Parathyroid adenoma (tissue), 2 donors: ENCODE measurements around the gene THSD1.

ENCODE experiments used
- H2AFZ ChIP-seq: fragments of 300-600 bp; sonication (generic); one replicate; pipeline ENCODE4 v1.7.0; 2017; ENCODE audit warnings: antibody characterized with exemption, mild to moderate bottlenecking
- H3K27ac ChIP-seq: fragments of 300-600 bp; sonication (generic); one replicate; pipeline ENCODE4 v1.7.0; 2017
- H3K27me3 ChIP-seq: fragments of 300-600 bp; sonication (generic); one replicate; pipeline ENCODE4 v1.7.0; 2017; ENCODE audit warnings: low read length; ENCODE audit not compliant: control insufficient read depth, insufficient read depth
- H3K36me3 ChIP-seq: fragments of 300-600 bp; sonication (generic); one replicate; pipeline ENCODE4 v1.7.0; 2017; ENCODE audit warnings: low read length; ENCODE audit not compliant: control insufficient read depth, insufficient read depth
- H3K4me1 ChIP-seq: fragments of 300-600 bp; sonication (generic); one replicate; pipeline ENCODE4 v1.7.0; 2017; ENCODE audit warnings: control low read depth
- H3K4me2 ChIP-seq: fragments of 300-600 bp; sonication (generic); one replicate; pipeline ENCODE4 v1.7.0; 2017; ENCODE audit warnings: low read length
- H3K4me3 ChIP-seq: fragments of 300-600 bp; sonication (generic); one replicate; pipeline ENCODE4 v1.7.0; 2017; ENCODE audit warnings: low read depth, low read length
- H3K79me2 ChIP-seq: fragments of 300-600 bp; sonication (generic); one replicate; pipeline ENCODE4 v1.7.0; 2017; ENCODE audit warnings: control low read depth
- H3K9ac ChIP-seq: fragments of 300-600 bp; sonication (generic); one replicate; pipeline ENCODE4 v1.7.0; 2017; ENCODE audit warnings: mild to moderate bottlenecking
- H3K9me3 ChIP-seq: fragments of 300-600 bp; sonication (generic); one replicate; pipeline ENCODE4 v1.7.0; 2017; ENCODE audit warnings: low read length; ENCODE audit not compliant: control insufficient read depth
- CTCF ChIP-seq: fragments of 300-600 bp; sonication (generic); IDR thresholded peaks from one replicate; pipeline ENCODE4 v1.7.0; 2017; ENCODE audit warnings: antibody characterized with exemption, mild to moderate bottlenecking
- donor health status: primary hyperparathyroidism.

The THSD1 gene

GRCh38 chr13:52432456-52432855 is 26.5 kb upstream of the THSD1 start:
- Histone ChIP-seq H3K27ac (no peak overlapping the region), H3K36me3 (no peaks in the 10 kb centered on the region), H3K4me1 (peaks cover 5% of the 10 kb centered on the region), H3K9me3 (no peaks in the 10 kb centered on the region), H3K9ac (no peak overlapping the region), H3K27me3 (no peaks in the 10 kb centered on the region), H2AFZ (no peak overlapping the region), H3K79me2 (no peaks in the 10 kb centered on the region), H3K4me2 (no peak overlapping the region), H3K4me3 (no peak overlapping the region)
- no peak for TF ChIP-seq CTCF

DNA sequence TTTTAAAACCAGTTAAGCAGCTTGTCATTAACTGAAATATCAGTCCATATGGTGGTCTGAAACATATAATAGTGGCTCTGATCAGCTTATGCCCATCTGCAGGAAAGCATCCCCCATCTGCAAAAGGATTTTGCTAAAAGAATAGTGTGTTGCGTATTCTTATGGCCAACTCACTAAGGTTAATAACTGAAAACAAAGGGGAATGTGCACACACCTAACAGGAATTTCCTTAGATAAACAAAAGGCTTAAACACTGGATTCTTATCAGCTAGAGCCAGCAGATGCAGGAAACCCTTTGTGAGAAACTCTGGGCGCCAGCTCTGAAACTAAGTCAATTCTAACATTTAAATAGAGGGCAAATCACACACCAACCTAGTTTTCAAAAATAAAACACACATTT is 22.3 kb upstream of the THSD1 start:
- no peak overlapping the region for H3K4me2 ChIP-seq
- H3K4me3 ChIP-seq = no peak overlapping the region
- H3K79me2 ChIP-seq = no peaks in the 10 kb centered on the region
- H3K9ac ChIP-seq = no peak overlapping the region
- H3K27ac ChIP-seq = no peak overlapping the region
- H3K4me1 ChIP-seq = no peaks in the 10 kb centered on the region
- H3K27me3 ChIP-seq = no peaks in the 10 kb centered on the region
- TF ChIP-seq CTCF = no peak
- no peak overlapping the region for H2AFZ ChIP-seq
- no peaks in the 10 kb centered on the region for H3K36me3 ChIP-seq
- H3K9me3 ChIP-seq = no peaks in the 10 kb centered on the region

DNA sequence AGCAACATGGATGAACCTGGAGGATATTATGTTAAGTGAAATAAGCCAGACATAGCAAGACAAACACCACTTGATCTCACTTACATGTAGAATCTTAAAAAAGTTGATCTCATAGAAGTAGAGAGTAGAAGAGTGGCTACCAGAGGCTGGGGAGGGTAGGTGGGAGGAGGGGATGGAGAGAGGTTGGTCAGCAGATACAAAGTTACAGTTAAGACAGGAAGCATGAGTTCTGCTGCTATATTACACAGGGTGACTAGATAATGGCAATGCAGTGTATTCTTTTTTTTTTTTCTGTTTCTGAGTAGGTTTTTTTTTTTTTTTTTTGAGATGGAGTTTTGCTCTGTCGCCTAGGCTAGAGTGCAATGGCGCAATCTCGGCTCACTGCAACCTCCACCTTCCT is 15.2 kb upstream of the THSD1 start:
- Histone ChIP-seq H3K4me1 (no peaks in the 10 kb centered on the region), H3K27ac (no peak overlapping the region), H3K27me3 (no peaks in the 10 kb centered on the region), H3K9ac (no peak overlapping the region), H3K4me3 (no peak overlapping the region), H3K79me2 (no peaks in the 10 kb centered on the region), H2AFZ (no peak overlapping the region), H3K4me2 (no peak overlapping the region), H3K9me3 (no peaks in the 10 kb centered on the region), H3K36me3 (no peaks in the 10 kb centered on the region)
- TF ChIP-seq CTCF = no peak

DNA sequence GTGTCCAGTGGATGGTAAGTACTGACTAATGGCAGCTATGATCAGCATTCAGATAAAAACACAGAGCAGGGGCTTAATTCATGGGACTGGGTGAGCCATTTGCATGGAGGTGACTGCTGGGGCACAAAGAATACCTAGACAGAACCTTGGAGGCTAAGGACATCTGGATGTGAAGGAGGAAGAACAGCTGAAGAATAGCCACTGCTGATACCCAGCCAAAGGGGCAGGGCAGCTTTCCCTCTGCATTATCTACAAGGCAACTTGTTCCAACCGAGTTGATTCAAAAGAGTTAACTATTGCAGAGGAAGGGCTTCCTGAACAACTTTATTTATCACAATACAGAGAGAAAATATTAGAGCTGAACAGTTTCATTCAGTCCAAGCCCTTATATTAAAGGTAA is 13.1 kb upstream of the THSD1 start:
- Histone ChIP-seq H3K27ac (no peak overlapping the region), H3K27me3 (no peaks in the 10 kb centered on the region), H3K9ac (no peak overlapping the region), H3K9me3 (no peaks in the 10 kb centered on the region), H3K36me3 (no peaks in the 10 kb centered on the region), H3K4me1 (no peaks in the 10 kb centered on the region), H3K79me2 (no peaks in the 10 kb centered on the region), H2AFZ (no peak overlapping the region), H3K4me3 (no peak overlapping the region), H3K4me2 (no peak overlapping the region)
- no peak for TF ChIP-seq CTCF

- Histone ChIP-seq H3K79me2 (no peaks in the 10 kb centered on the region), H3K36me3 (no peaks in the 10 kb centered on the region), H3K4me3 (no peak overlapping the region), H3K9ac (no peak overlapping the region), H3K27me3 (no peaks in the 10 kb centered on the region), H3K4me2 (no peak overlapping the region), H3K27ac (no peak overlapping the region), H3K4me1 (no peaks in the 10 kb centered on the region), H3K9me3 (no peaks in the 10 kb centered on the region), H2AFZ (no peak overlapping the region)
- TF ChIP-seq CTCF = no peak
Observed at GRCh38 chr13:52414963-52415362, 9.0 kb upstream of the THSD1 start.
